ENCODE results near the gene RGS7. TPM values are rescaled to one million over a fixed set of nuclear protein-coding genes. Genes with fewer than 3 reads are reported as not detected.

RGS7 gene
- total and polyA plus RNA-seq, 7 experiments from 2014 or later: not detected

DNA sequence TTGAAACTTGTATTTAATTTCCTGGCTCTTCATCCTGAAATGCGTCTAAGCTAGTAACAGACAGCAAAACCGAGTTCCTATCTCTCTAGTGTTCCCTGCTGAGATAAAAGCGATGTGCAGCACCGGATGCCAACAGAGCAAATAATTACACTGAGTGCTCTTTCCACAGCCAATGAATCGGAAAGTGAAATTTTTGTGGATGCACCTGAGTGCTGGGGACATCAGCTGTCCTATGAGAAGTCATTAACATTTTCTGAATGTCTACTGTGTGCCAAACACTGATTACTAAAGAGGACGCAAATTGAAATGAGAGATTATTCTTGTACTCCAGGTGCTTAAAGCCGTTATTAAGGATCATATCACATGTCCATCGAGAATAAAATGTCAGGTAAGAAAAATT, 278.0 kb downstream of the RGS7 start:
- Mint-ChIP-seq H3K27me3 (no peaks in the 10 kb centered on the region), H3K9me3 (peaks cover 0 to 3% (median 0%) of the 10 kb centered on the region in 11 donors), H3K27ac (no peak overlapping the region), H3K36me3 (no peaks in the 10 kb centered on the region), H3K4me3 (no peak overlapping the region), H3K4me1 (no peaks in the 10 kb centered on the region)
- ChIA-PET CTCF (no interaction called here), POLR2A (no interaction called here)
- ATAC-seq (no peak), DNase-seq (no peak)
- H3K27me3 ChIP-seq (ENCODE audit: control insufficient read depth in 2 of 2, insufficient read depth in 2 of 2, low read length in 2 of 2): no peaks in the 10 kb centered on the region
- H3K36me3 ChIP-seq (ENCODE audit: control insufficient read depth in 2 of 3, insufficient read depth in 3 of 3, low read length in 3 of 3): no peaks in the 10 kb centered on the region
- intact Hi-C loops (cut with micrococcal nuclease): no loop called here
- H3K9me3 ChIP-seq (ENCODE audit: control insufficient read depth in 2 of 3, low read length in 3 of 3): no peaks in the 10 kb centered on the region
- H3K27ac ChIP-seq (ENCODE audit: low read depth, low read length): no peak overlapping the region
- H3K4me1 ChIP-seq (ENCODE audit: control insufficient read depth in 2 of 2, insufficient read depth in 2 of 2, low read length in 2 of 2): no peaks in the 10 kb centered on the region
- no peak overlapping the region for H3K4me3 ChIP-seq (ENCODE audit: low read length)

DNA sequence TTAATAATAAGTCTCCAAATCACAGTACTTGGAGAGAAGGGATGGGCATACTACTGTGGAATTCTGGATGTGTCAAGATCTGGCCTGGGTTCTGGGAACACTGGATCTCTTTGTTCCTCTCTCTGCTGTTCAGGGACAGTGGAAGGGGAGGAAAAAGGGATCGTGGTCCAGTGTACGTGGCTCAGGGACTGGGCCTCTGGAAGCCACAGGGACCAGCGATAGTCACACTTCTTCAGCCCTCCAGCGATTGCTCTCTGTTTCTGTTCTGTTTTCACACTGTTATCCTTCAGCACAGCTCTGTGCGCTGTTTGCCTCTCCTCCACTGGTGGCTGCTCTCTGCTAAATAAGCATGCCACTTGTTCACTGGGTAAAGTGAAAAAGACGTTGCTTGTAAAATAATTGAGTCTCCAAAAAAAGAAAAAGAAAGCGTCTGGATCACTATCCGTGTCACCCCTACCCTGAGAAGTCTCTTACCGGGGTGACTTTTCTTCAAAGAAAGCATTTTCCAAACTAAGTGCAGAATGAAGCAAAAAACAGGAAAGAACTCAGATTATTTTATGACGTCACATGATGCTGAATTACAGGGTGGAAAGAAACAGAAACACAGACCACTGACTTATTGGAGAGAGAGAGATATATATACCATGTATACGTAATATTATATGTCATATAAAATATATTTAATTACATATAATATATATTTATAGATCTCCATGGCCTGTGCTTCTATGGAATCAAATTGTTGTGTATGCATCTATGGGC, 279.4 kb downstream of the RGS7 start:
- Mint-ChIP-seq H3K36me3 (no peaks in the 10 kb centered on the region), H3K9me3 (peaks cover 0 to 6% (median 0%) of the 10 kb centered on the region in 11 donors), H3K4me1 (no peaks in the 10 kb centered on the region), H3K4me3 (no peak overlapping the region), H3K27me3 (no peaks in the 10 kb centered on the region), H3K27ac (no peak overlapping the region)
- intact Hi-C loops (cut with micrococcal nuclease): no loop called here
- no peaks in the 10 kb centered on the region for H3K36me3 ChIP-seq (ENCODE audit: control insufficient read depth in 2 of 3, insufficient read depth in 3 of 3, low read length in 3 of 3)
- ChIA-PET CTCF (no interaction called here), POLR2A (no interaction called here)
- no peak overlapping the region for H3K4me3 ChIP-seq (ENCODE audit: low read length)
- H3K4me1 ChIP-seq (ENCODE audit: control insufficient read depth in 2 of 2, insufficient read depth in 2 of 2, low read length in 2 of 2): no peaks in the 10 kb centered on the region
- H3K9me3 ChIP-seq (ENCODE audit: control insufficient read depth in 2 of 3, low read length in 3 of 3): no peaks in the 10 kb centered on the region
- ATAC-seq: no peak
- no peaks in the 10 kb centered on the region for H3K27me3 ChIP-seq (ENCODE audit: control insufficient read depth in 2 of 2, insufficient read depth in 2 of 2, low read length in 2 of 2)
- H3K27ac ChIP-seq (ENCODE audit: low read depth, low read length): no peak overlapping the region
- DNase-seq: no peak

DNA sequence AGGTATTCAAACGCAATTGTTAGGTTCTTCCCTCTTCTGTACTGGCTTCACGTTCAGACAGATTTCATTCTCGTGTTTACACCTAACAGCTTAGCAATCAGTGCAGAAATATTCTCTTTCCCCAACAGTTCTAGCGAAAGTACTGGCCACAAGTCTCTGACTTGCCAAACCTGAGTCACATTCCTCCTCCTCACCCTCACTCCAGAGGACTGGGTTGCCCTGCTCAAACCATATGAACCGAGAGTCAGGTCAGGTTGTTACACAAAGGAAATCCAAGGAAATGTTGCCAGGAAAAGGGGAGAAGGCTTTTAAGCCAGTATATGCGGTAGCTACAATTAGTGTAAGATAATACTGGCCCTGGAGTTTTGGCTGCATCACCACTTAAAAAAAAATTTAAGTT, 282.5 kb downstream of the RGS7 start:
- ChIA-PET POLR2A (no interaction called here), CTCF (no interaction called here)
- DNase-seq (no peak), ATAC-seq (no peak)
- H3K4me3 ChIP-seq (ENCODE audit: low read length): no peak overlapping the region
- H3K36me3 Mint-ChIP-seq: no peaks in the 10 kb centered on the region
- H3K9me3 Mint-ChIP-seq: peaks cover 0 to 10% (median 2%) of the 10 kb centered on the region in 11 donors
- no peaks in the 10 kb centered on the region for H3K4me1 ChIP-seq (ENCODE audit: control insufficient read depth in 2 of 2, insufficient read depth in 2 of 2, low read length in 2 of 2)
- H3K4me1 Mint-ChIP-seq: no peaks in the 10 kb centered on the region
- H3K27ac ChIP-seq (ENCODE audit: low read depth, low read length): no peak overlapping the region
- intact Hi-C loops (cut with micrococcal nuclease): no loop called here
- H3K27ac Mint-ChIP-seq: no peak overlapping the region
- H3K9me3 ChIP-seq (ENCODE audit: control insufficient read depth in 2 of 3, low read length in 3 of 3): no peaks in the 10 kb centered on the region
- H3K4me3 Mint-ChIP-seq: no peak overlapping the region
- no peaks in the 10 kb centered on the region for H3K27me3 ChIP-seq (ENCODE audit: control insufficient read depth in 2 of 2, insufficient read depth in 2 of 2, low read length in 2 of 2)
- H3K36me3 ChIP-seq (ENCODE audit: control insufficient read depth in 2 of 3, insufficient read depth in 3 of 3, low read length in 3 of 3): no peaks in the 10 kb centered on the region
- no peaks in the 10 kb centered on the region for H3K27me3 Mint-ChIP-seq

DNA sequence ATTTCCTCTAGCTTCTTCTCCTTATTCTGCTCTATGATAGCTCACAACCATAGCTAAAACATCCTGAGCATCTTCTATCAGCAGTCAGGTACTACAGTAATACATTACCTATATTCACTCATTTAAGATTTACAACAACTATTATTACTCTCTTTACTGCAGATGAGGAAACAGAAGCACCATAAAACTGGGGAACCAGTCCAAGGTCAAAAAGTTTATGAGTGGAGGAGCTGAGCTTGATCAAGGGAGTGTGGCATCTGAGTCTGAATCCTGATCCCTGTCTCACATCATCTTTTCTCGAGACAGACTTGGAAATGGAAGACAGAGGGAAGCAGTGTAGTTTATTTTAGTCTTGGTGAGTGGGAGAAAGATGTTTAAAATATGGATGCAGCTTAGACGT, 288.6 kb downstream of the RGS7 start:
- CTCF ChIA-PET: no interaction called here
- no peaks in the 10 kb centered on the region for H3K4me1 ChIP-seq (ENCODE audit: control insufficient read depth in 2 of 2, insufficient read depth in 2 of 2, low read length in 2 of 2)
- H3K4me3 Mint-ChIP-seq: no peak overlapping the region

DNA sequence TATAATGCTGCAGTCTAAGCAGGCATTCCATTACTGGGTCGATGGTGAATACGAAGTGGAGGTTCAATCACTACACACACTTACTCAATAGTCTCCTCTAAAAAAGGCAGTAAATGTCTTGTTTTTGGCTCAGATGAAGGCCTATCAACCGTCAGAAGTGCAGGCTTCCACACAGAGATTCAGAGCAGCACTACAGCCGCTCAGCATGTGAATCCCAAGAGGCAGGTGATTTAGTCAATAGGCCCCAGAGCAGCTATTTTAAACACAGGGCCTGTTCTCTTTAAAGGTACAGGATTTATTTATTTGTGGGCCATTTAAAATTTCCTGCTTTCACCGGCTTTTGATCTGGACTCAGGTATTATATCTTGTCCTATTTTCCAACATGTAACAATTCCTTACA, 293.7 kb downstream of the RGS7 start:
- H3K36me3 Mint-ChIP-seq: no peaks in the 10 kb centered on the region
- H3K27ac Mint-ChIP-seq: no peak overlapping the region
- Histone ChIP-seq H3K9me3 (ENCODE audit: control insufficient read depth in 2 of 3, low read length in 3 of 3) (no peaks in the 10 kb centered on the region), H3K4me3 (ENCODE audit: low read length) (no peak overlapping the region), H3K4me1 (ENCODE audit: control insufficient read depth in 2 of 2, insufficient read depth in 2 of 2, low read length in 2 of 2) (no peaks in the 10 kb centered on the region), H3K27ac (ENCODE audit: low read depth, low read length) (no peak overlapping the region), H3K36me3 (ENCODE audit: control insufficient read depth in 2 of 3, insufficient read depth in 3 of 3, low read length in 3 of 3) (no peaks in the 10 kb centered on the region), H3K27me3 (ENCODE audit: control insufficient read depth in 2 of 2, insufficient read depth in 2 of 2, low read length in 2 of 2) (no peaks in the 10 kb centered on the region)
- CTCF ChIA-PET: no interaction called here
- intact Hi-C loops (cut with micrococcal nuclease): no loop called here
- POLR2A ChIA-PET: no interaction called here
- no peak for DNase-seq
- H3K27me3 Mint-ChIP-seq: peaks cover 0 to 4% (median 0%) of the 10 kb centered on the region in 5 donors
- peaks cover 0 to 4% (median 2%) of the 10 kb centered on the region in 11 donors for H3K9me3 Mint-ChIP-seq
- H3K4me3 Mint-ChIP-seq: no peak overlapping the region
- no peak for ATAC-seq
- H3K4me1 Mint-ChIP-seq: no peaks in the 10 kb centered on the region

More for the DNA sequence above, 288.6 kb downstream of the RGS7 start:
- POLR2A ChIA-PET: no interaction called here
- Mint-ChIP-seq H3K9me3 (peaks cover 0 to 10% (median 1%) of the 10 kb centered on the region in 11 donors), H3K27me3 (no peaks in the 10 kb centered on the region), H3K27ac (no peak overlapping the region), H3K4me1 (no peaks in the 10 kb centered on the region), H3K36me3 (no peaks in the 10 kb centered on the region)
- DNase-seq (no peak), ATAC-seq (no peak)
- Histone ChIP-seq H3K27me3 (ENCODE audit: control insufficient read depth in 2 of 2, insufficient read depth in 2 of 2, low read length in 2 of 2) (no peaks in the 10 kb centered on the region), H3K36me3 (ENCODE audit: control insufficient read depth in 2 of 3, insufficient read depth in 3 of 3, low read length in 3 of 3) (no peaks in the 10 kb centered on the region), H3K27ac (ENCODE audit: low read depth, low read length) (no peak overlapping the region), H3K4me3 (ENCODE audit: low read length) (no peak overlapping the region), H3K9me3 (ENCODE audit: control insufficient read depth in 2 of 3, low read length in 3 of 3) (no peaks in the 10 kb centered on the region)
- intact Hi-C loops (cut with micrococcal nuclease): no loop called here

DNA sequence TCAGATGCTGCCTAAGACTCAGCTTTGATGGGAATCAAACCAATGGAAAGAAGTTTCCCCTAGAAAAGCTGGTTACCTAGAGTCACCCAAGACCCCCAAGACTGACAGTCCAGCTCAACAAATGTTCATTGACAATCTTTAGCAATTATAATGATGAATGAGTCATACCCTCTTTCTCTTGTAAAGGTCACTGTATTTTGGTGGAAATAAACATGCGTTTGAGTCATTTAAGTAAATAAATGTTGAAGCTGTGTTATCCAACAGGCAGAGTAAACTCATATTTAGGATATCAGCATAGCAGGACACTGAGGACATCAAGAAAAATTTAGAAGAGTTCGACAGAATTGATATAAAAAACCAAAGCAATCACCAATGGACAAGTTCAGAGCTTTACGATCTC, 295.9 kb downstream of the RGS7 start:
- Mint-ChIP-seq H3K36me3 (no peaks in the 10 kb centered on the region), H3K4me3 (no peak overlapping the region), H3K27me3 (peaks cover 0 to 4% (median 0%) of the 10 kb centered on the region in 5 donors), H3K27ac (no peak overlapping the region), H3K4me1 (no peaks in the 10 kb centered on the region), H3K9me3 (peaks cover 0 to 4% (median 2%) of the 10 kb centered on the region in 11 donors)
- ATAC-seq (no peak), DNase-seq (no peak)
- no peaks in the 10 kb centered on the region for H3K4me1 ChIP-seq (ENCODE audit: control insufficient read depth in 2 of 2, insufficient read depth in 2 of 2, low read length in 2 of 2)
- intact Hi-C loops (cut with micrococcal nuclease): no loop called here
- no peak overlapping the region for H3K27ac ChIP-seq (ENCODE audit: low read depth, low read length)
- H3K4me3 ChIP-seq (ENCODE audit: low read length): no peak overlapping the region
- H3K9me3 ChIP-seq (ENCODE audit: control insufficient read depth in 2 of 3, low read length in 3 of 3): no peaks in the 10 kb centered on the region
- POLR2A ChIA-PET: no interaction called here
- no peaks in the 10 kb centered on the region for H3K36me3 ChIP-seq (ENCODE audit: control insufficient read depth in 2 of 3, insufficient read depth in 3 of 3, low read length in 3 of 3)
- H3K27me3 ChIP-seq (ENCODE audit: control insufficient read depth in 2 of 2, insufficient read depth in 2 of 2, low read length in 2 of 2): no peaks in the 10 kb centered on the region
- CTCF ChIA-PET: no interaction called here

DNA sequence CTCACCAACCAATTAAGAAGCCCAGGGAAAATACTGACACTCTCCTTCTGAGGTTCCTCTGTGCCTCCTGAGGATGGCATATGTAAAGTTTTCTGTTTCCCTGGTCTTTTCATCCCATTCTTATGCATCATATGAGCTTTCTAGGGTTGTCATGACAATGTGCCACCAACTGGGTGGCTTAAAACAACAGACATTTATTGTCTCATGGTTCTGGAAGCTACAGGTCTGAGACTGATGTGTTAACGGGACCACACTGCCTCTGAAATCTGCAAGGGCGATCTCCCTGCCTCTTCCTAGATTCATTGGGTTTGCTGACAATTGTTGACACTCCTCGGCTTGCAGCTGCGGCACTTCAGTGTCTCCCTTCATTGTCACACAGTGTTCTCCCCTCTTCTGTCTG, 308.4 kb downstream of the RGS7 start:
- Histone ChIP-seq H3K36me3 (ENCODE audit: control insufficient read depth in 2 of 3, insufficient read depth in 3 of 3, low read length in 3 of 3) (no peaks in the 10 kb centered on the region), H3K27me3 (ENCODE audit: control insufficient read depth in 2 of 2, insufficient read depth in 2 of 2, low read length in 2 of 2) (no peaks in the 10 kb centered on the region), H3K4me3 (ENCODE audit: low read length) (no peak overlapping the region), H3K4me1 (ENCODE audit: control insufficient read depth in 2 of 2, insufficient read depth in 2 of 2, low read length in 2 of 2) (no peaks in the 10 kb centered on the region), H3K9me3 (ENCODE audit: control insufficient read depth in 2 of 3, low read length in 3 of 3) (no peaks in the 10 kb centered on the region), H3K27ac (ENCODE audit: low read depth, low read length) (no peak overlapping the region)
- ATAC-seq: no peak
- intact Hi-C loops (cut with micrococcal nuclease): no loop called here
- ChIA-PET CTCF (no interaction called here), POLR2A (no interaction called here)
- Mint-ChIP-seq H3K27ac (no peak overlapping the region), H3K4me1 (no peaks in the 10 kb centered on the region), H3K9me3 (peaks cover 0 to 16% (median 5%) of the 10 kb centered on the region in 11 donors), H3K4me3 (no peak overlapping the region), H3K36me3 (no peaks in the 10 kb centered on the region), H3K27me3 (peaks cover 0 to 5% (median 0%) of the 10 kb centered on the region in 5 donors)
- DNase-seq: no peak

All from naive thymus-derived CD4-positive, alpha-beta T cell (primary cell).